ENCODE data around the gene ZNF681.
"Not testable (repeated sequence)": the region's sequence is repeated elsewhere in the genome, so short reads cannot be mapped to it uniquely, and the experiment has no call there.

Gene ZNF681

GRCh38 chr19:23788411-23788810 is 29.7 kb upstream of the ZNF681 start:
- FAIRE-seq (no peak), DNase-seq (ENCODE audit: insufficient read length) (no peak)
- TF ChIP-seq TAF1 (IDR thresholded peaks at IDR 0.05; ENCODE audit: borderline replicate concordance, low read depth, low read length) (no peak), POLR2A (IDR thresholded peaks at IDR 0.05; ENCODE audit: low read depth, low read length) (no peak), POLR2AphosphoS5 (IDR thresholded peaks at IDR 0.05; ENCODE audit: low read depth, low read length) (no peak)

GRCh38 chr19:23787106-23787505 is 28.4 kb upstream of the ZNF681 start:
- no peak for DNase-seq (ENCODE audit: insufficient read length)
- no peak for FAIRE-seq
- TF ChIP-seq TAF1 (IDR thresholded peaks at IDR 0.05; ENCODE audit: borderline replicate concordance, low read depth, low read length) (no peak), POLR2AphosphoS5 (IDR thresholded peaks at IDR 0.05; ENCODE audit: low read depth, low read length) (no peak), POLR2A (IDR thresholded peaks at IDR 0.05; ENCODE audit: low read depth, low read length) (no peak)

- TF ChIP-seq POLR2AphosphoS5 (IDR thresholded peaks at IDR 0.05; ENCODE audit: low read depth, low read length) (no peak), POLR2A (IDR thresholded peaks at IDR 0.05; ENCODE audit: low read depth, low read length) (no peak), TAF1 (IDR thresholded peaks at IDR 0.05; ENCODE audit: borderline replicate concordance, low read depth, low read length) (no peak)
- DNase-seq (ENCODE audit: insufficient read length) (no peak), FAIRE-seq (no peak)
These were observed 27.3 kb upstream of the ZNF681 start for GRCh38 chr19:23785982-23786381.

- FAIRE-seq, result no peak
- no peak for TF ChIP-seq POLR2AphosphoS5 (IDR thresholded peaks at IDR 0.05; ENCODE audit: low read depth, low read length)
- no peak for TF ChIP-seq TAF1 (IDR thresholded peaks at IDR 0.05; ENCODE audit: borderline replicate concordance, low read depth, low read length)
- TF ChIP-seq POLR2A (IDR thresholded peaks at IDR 0.05; ENCODE audit: low read depth, low read length), result no peak
- DNase-seq (ENCODE audit: insufficient read length), result no peak
These were observed 25.6 kb upstream of the ZNF681 start for GRCh38 chr19:23784274-23784673.

GRCh38 chr19:23783636-23784035 is 24.9 kb upstream of the ZNF681 start:
- no peak for DNase-seq (ENCODE audit: insufficient read length)
- FAIRE-seq, result no peak
- TF ChIP-seq POLR2A (IDR thresholded peaks at IDR 0.05; ENCODE audit: low read depth, low read length) (no peak), TAF1 (IDR thresholded peaks at IDR 0.05; ENCODE audit: borderline replicate concordance, low read depth, low read length) (no peak), POLR2AphosphoS5 (IDR thresholded peaks at IDR 0.05; ENCODE audit: low read depth, low read length) (no peak)

- FAIRE-seq (no peak), DNase-seq (ENCODE audit: insufficient read length) (no peak)
- no peak for TF ChIP-seq POLR2AphosphoS5 (IDR thresholded peaks at IDR 0.05; ENCODE audit: low read depth, low read length)
- no peak for TF ChIP-seq POLR2A (IDR thresholded peaks at IDR 0.05; ENCODE audit: low read depth, low read length)
- no peak for TF ChIP-seq TAF1 (IDR thresholded peaks at IDR 0.05; ENCODE audit: borderline replicate concordance, low read depth, low read length)
These were observed 21.0 kb upstream of the ZNF681 start for GRCh38 chr19:23779645-23780044.

- TF ChIP-seq POLR2AphosphoS5 (IDR thresholded peaks at IDR 0.05; ENCODE audit: low read depth, low read length), result no peak
- no peak for TF ChIP-seq TAF1 (IDR thresholded peaks at IDR 0.05; ENCODE audit: borderline replicate concordance, low read depth, low read length)
- no peak for TF ChIP-seq POLR2A (IDR thresholded peaks at IDR 0.05; ENCODE audit: low read depth, low read length)
- no peak for FAIRE-seq
- no peak for DNase-seq (ENCODE audit: insufficient read length)
These were observed 19.9 kb upstream of the ZNF681 start for GRCh38 chr19:23778566-23778965.

GRCh38 chr19:23778036-23778435 is 19.3 kb upstream of the ZNF681 start:
- FAIRE-seq, result not testable (repeated sequence)

GRCh38 chr19:23777216-23777615 is 18.5 kb upstream of the ZNF681 start:
- DNase-seq (ENCODE audit: insufficient read length), result no peak
- TF ChIP-seq POLR2AphosphoS5 (IDR thresholded peaks at IDR 0.05; ENCODE audit: low read depth, low read length), result no peak
- no peak for TF ChIP-seq POLR2A (IDR thresholded peaks at IDR 0.05; ENCODE audit: low read depth, low read length)
- no peak for TF ChIP-seq TAF1 (IDR thresholded peaks at IDR 0.05; ENCODE audit: borderline replicate concordance, low read depth, low read length)
- no peak for FAIRE-seq

More at GRCh38 chr19:23778036-23778435, 19.3 kb upstream of the ZNF681 start:
- DNase-seq (ENCODE audit: insufficient read length), result not testable (repeated sequence)

- TF ChIP-seq TAF1 (IDR thresholded peaks at IDR 0.05; ENCODE audit: borderline replicate concordance, low read depth, low read length), result no peak
- TF ChIP-seq POLR2A (IDR thresholded peaks at IDR 0.05; ENCODE audit: low read depth, low read length), result no peak
- TF ChIP-seq POLR2AphosphoS5 (IDR thresholded peaks at IDR 0.05; ENCODE audit: low read depth, low read length), result no peak
These were observed 18.0 kb upstream of the ZNF681 start for GRCh38 chr19:23776507-23777205.

GRCh38 chr19:23774524-23774971 is 15.9 kb upstream of the ZNF681 start:
- no peak for TF ChIP-seq TAF1 (IDR thresholded peaks at IDR 0.05; ENCODE audit: borderline replicate concordance, low read depth, low read length)
- no peak for TF ChIP-seq POLR2A (IDR thresholded peaks at IDR 0.05; ENCODE audit: low read depth, low read length)
- TF ChIP-seq POLR2AphosphoS5 (IDR thresholded peaks at IDR 0.05; ENCODE audit: low read depth, low read length), result no peak
- no peak for DNase-seq (ENCODE audit: insufficient read length)
- no peak for FAIRE-seq

More at GRCh38 chr19:23776507-23777205, 18.0 kb upstream of the ZNF681 start:
- DNase-seq (ENCODE audit: insufficient read length) (no peak), FAIRE-seq (no peak)

GRCh38 chr19:23774106-23774505 is 15.4 kb upstream of the ZNF681 start:
- TF ChIP-seq POLR2AphosphoS5 (IDR thresholded peaks at IDR 0.05; ENCODE audit: low read depth, low read length) (no peak), POLR2A (IDR thresholded peaks at IDR 0.05; ENCODE audit: low read depth, low read length) (no peak), TAF1 (IDR thresholded peaks at IDR 0.05; ENCODE audit: borderline replicate concordance, low read depth, low read length) (no peak)
- FAIRE-seq (no peak), DNase-seq (ENCODE audit: insufficient read length) (no peak)
